ENCODE data around the gene SHISA8. TPM values are rescaled to one million over a fixed set of nuclear protein-coding genes. Genes with fewer than 3 reads are reported as not detected.

The SHISA8 gene
- total RNA-seq, 1 experiment from 2014 or later: not detected

GRCh38 chr22:41915786-41916493, 1.1 kb upstream of the SHISA8 start:
- DNase-seq (ENCODE audit: extremely low read depth, low read depth): no peak

- DNase-seq (ENCODE audit: extremely low read depth, low read depth): no peak
Observed at GRCh38 chr22:41914611-41915034, 251 bp downstream of the SHISA8 start.

- no peak for DNase-seq (ENCODE audit: extremely low read depth, low read depth)
Observed at GRCh38 chr22:41913842-41914534, 886 bp downstream of the SHISA8 start.

GRCh38 chr22:41913040-41913719, 1.7 kb downstream of the SHISA8 start:
- DNase-seq (ENCODE audit: extremely low read depth, low read depth): no peak

GRCh38 chr22:41912338-41913039, 2.4 kb downstream of the SHISA8 start:
- DNase-seq (ENCODE audit: extremely low read depth, low read depth): no peak

GRCh38 chr22:41911001-41911611, 3.8 kb downstream of the SHISA8 start:
- DNase-seq (ENCODE audit: extremely low read depth, low read depth): no peak

- DNase-seq (ENCODE audit: extremely low read depth, low read depth): no peak
Observed at GRCh38 chr22:41910050-41911000, 4.5 kb downstream of the SHISA8 start.

- DNase-seq (ENCODE audit: extremely low read depth, low read depth): no peak
Observed at GRCh38 chr22:41909310-41910049, 5.4 kb downstream of the SHISA8 start.

GRCh38 chr22:41908411-41909309, 6.2 kb downstream of the SHISA8 start:
- no peak for DNase-seq (ENCODE audit: extremely low read depth, low read depth)

- no peak for DNase-seq (ENCODE audit: extremely low read depth, low read depth)
Observed at GRCh38 chr22:41907436-41908401, 7.2 kb downstream of the SHISA8 start.

GRCh38 chr22:41906822-41907221, 8.1 kb downstream of the SHISA8 start:
- DNase-seq (ENCODE audit: extremely low read depth, low read depth): no peak

GRCh38 chr22:41905411-41906202, 9.3 kb downstream of the SHISA8 start:
- DNase-seq (ENCODE audit: extremely low read depth, low read depth): no peak

- DNase-seq (ENCODE audit: extremely low read depth, low read depth): no peak
Observed at GRCh38 chr22:41904450-41905410, 10.1 kb downstream of the SHISA8 start.

- no peak for DNase-seq (ENCODE audit: extremely low read depth, low read depth)
Observed at GRCh38 chr22:41902932-41903421, 11.9 kb downstream of the SHISA8 start.

Measured in NCI-H460 (cell line).